Right hindlimb (tissue), 1 donor: Measurements from ENCODE around the gene EGFL8.

ENCODE experiments used
- DNase-seq: peaks from one replicate; pipeline ENCODE4 v3.0.0-alpha.2; 2018

The EGFL8 gene

GRCh38 chr6:32147401-32148132 is 16.8 kb upstream of the EGFL8 start:
- no peak for DNase-seq

- DNase-seq, result peak; percentile 81
Measured at GRCh38 chr6:32148289-32149091, 15.9 kb upstream of the EGFL8 start.

GRCh38 chr6:32149092-32149755 is 15.2 kb upstream of the EGFL8 start:
- no peak for DNase-seq

GRCh38 chr6:32149932-32150870 is 14.2 kb upstream of the EGFL8 start:
- DNase-seq, result peak; percentile 25

- peak; percentile 28 for DNase-seq
Measured at GRCh38 chr6:32151181-32151862, 13.1 kb upstream of the EGFL8 start.

- peak; percentile 33 for DNase-seq
Measured at GRCh38 chr6:32151863-32152768, 12.3 kb upstream of the EGFL8 start, which contains the start of gene PRRT1. PRRT1 (minus strand) TSS chr6:32151939; CDS start chr6:32151827, 112 bp downstream.

- DNase-seq, result peak; percentile 27
Measured at GRCh38 chr6:32152769-32153563, 11.4 kb upstream of the EGFL8 start.

GRCh38 chr6:32153564-32154513 is 10.6 kb upstream of the EGFL8 start, which contains the start of gene PPT2:
PPT2 (plus strand) TSS chr6:32154141; CDS start chr6:32154595, 454 bp downstream.
- peak; percentile 96 for DNase-seq

GRCh38 chr6:32154514-32155161 is 9.8 kb upstream of the EGFL8 start:
- DNase-seq, result peak; percentile 82

GRCh38 chr6:32156891-32157290 is 7.5 kb upstream of the EGFL8 start:
- no peak for DNase-seq

GRCh38 chr6:32158052-32158451 is 6.3 kb upstream of the EGFL8 start:
- DNase-seq, result no peak

- no peak for DNase-seq
Measured at GRCh38 chr6:32163559-32164258, 686 bp upstream of the EGFL8 start.

GRCh38 chr6:32166411-32167061 is 2.1 kb downstream of the EGFL8 start:
- DNase-seq, result no peak

- DNase-seq, result no peak
Measured at GRCh38 chr6:32167154-32167760, 2.9 kb downstream of the EGFL8 start.

- no peak for DNase-seq
Measured at GRCh38 chr6:32167761-32168262, 3.4 kb downstream of the EGFL8 start.

GRCh38 chr6:32168350-32168749 is 4.0 kb downstream of the EGFL8 start:
- DNase-seq, result no peak
